Measurements from ENCODE around the gene TMEM150C.

The TMEM150C gene

DNA sequence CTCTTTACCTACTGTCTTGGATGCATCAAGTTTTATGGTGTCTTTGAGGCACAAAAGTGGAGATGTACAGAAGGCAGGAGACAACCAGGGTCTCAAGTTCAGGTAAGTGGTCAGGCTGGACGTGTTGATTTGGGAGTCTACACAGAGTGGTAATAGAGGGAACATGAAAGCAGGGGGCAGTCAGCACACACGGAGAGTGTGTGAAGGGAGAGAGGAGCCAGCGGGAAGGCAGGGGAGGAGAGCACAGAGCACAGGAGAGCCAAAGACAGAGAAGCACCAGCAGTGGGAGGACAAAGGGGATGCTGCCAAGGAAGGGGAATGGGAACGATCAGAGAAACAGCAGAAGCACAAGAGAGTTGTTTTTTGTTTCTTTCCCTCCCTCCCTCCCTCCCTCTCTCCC, 32.9 kb downstream of the TMEM150C start:
- no peaks in the 10 kb centered on the region for H3K9me3 ChIP-seq (ENCODE audit: severe bottlenecking)
- H3K4me3 ChIP-seq (ENCODE audit: low read depth, low read length) = no peak overlapping the region
- TF ChIP-seq, protein P1, sequence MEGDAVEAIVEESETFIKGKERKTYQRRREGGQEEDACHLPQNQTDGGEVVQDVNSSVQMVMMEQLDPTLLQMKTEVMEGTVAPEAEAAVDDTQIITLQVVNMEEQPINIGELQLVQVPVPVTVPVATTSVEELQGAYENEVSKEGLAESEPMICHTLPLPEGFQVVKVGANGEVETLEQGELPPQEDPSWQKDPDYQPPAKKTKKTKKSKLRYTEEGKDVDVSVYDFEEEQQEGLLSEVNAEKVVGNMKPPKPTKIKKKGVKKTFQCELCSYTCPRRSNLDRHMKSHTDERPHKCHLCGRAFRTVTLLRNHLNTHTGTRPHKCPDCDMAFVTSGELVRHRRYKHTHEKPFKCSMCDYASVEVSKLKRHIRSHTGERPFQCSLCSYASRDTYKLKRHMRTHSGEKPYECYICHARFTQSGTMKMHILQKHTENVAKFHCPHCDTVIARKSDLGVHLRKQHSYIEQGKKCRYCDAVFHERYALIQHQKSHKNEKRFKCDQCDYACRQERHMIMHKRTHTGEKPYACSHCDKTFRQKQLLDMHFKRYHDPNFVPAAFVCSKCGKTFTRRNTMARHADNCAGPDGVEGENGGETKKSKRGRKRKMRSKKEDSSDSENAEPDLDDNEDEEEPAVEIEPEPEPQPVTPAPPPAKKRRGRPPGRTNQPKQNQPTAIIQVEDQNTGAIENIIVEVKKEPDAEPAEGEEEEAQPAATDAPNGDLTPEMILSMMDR (IDR thresholded peaks at IDR 0.05; ENCODE audit: low read depth, low read length) = no peak
- H3K27ac ChIP-seq = no peak overlapping the region
- no peaks in the 10 kb centered on the region for H3K27me3 ChIP-seq (ENCODE audit: insufficient read depth, low read depth, severe bottlenecking)
- H3K36me3 ChIP-seq = no peaks in the 10 kb centered on the region
- DNase-seq = no peak

GRCh38 chr4:82528074-82528473, 33.7 kb downstream of the TMEM150C start:
- H3K27me3 ChIP-seq (ENCODE audit: insufficient read depth, low read depth, severe bottlenecking) = no peaks in the 10 kb centered on the region
- no peak overlapping the region for H3K4me3 ChIP-seq (ENCODE audit: low read depth, low read length)
- H3K9me3 ChIP-seq (ENCODE audit: severe bottlenecking) = no peaks in the 10 kb centered on the region
- no peaks in the 10 kb centered on the region for H3K36me3 ChIP-seq
- H3K27ac ChIP-seq = no peak overlapping the region
- TF ChIP-seq, protein P1 (IDR thresholded peaks at IDR 0.05; ENCODE audit: low read depth, low read length) = no peak
- DNase-seq = no peak

GRCh38 chr4:82525307-82525911, 36.4 kb downstream of the TMEM150C start:
- Histone ChIP-seq H3K9me3 (ENCODE audit: severe bottlenecking) (no peaks in the 10 kb centered on the region), H3K4me3 (ENCODE audit: low read depth, low read length) (no peak overlapping the region), H3K27me3 (ENCODE audit: insufficient read depth, low read depth, severe bottlenecking) (no peaks in the 10 kb centered on the region), H3K27ac (no peak overlapping the region), H3K36me3 (no peaks in the 10 kb centered on the region)
- no peak for DNase-seq
- TF ChIP-seq, protein P1 (IDR thresholded peaks at IDR 0.05; ENCODE audit: low read depth, low read length) = no peak

- no peak for DNase-seq
- H3K4me3 ChIP-seq (ENCODE audit: low read depth, low read length) = no peak overlapping the region
- no peaks in the 10 kb centered on the region for H3K36me3 ChIP-seq
These were observed 37.1 kb downstream of the TMEM150C start for GRCh38 chr4:82524570-82525152.

GRCh38 chr4:82523179-82523578, 38.6 kb downstream of the TMEM150C start:
- TF ChIP-seq, protein P1 (IDR thresholded peaks at IDR 0.05; ENCODE audit: low read depth, low read length) = no peak
- no peak for DNase-seq

More at GRCh38 chr4:82524570-82525152, 37.1 kb downstream of the TMEM150C start:
- Histone ChIP-seq H3K27ac (no peak overlapping the region), H3K27me3 (ENCODE audit: insufficient read depth, low read depth, severe bottlenecking) (no peaks in the 10 kb centered on the region), H3K9me3 (ENCODE audit: severe bottlenecking) (no peaks in the 10 kb centered on the region)
- TF ChIP-seq, protein P1 (IDR thresholded peaks at IDR 0.05; ENCODE audit: low read depth, low read length) = no peak

GRCh38 chr4:82522472-82522871, 39.3 kb downstream of the TMEM150C start:
- TF ChIP-seq, protein P1 (IDR thresholded peaks at IDR 0.05; ENCODE audit: low read depth, low read length) = no peak
- DNase-seq = no peak
- H3K27me3 ChIP-seq (ENCODE audit: insufficient read depth, low read depth, severe bottlenecking) = no peaks in the 10 kb centered on the region

More at GRCh38 chr4:82523179-82523578, 38.6 kb downstream of the TMEM150C start:
- no peaks in the 10 kb centered on the region for H3K9me3 ChIP-seq (ENCODE audit: severe bottlenecking)
- H3K4me3 ChIP-seq (ENCODE audit: low read depth, low read length) = no peak overlapping the region
- H3K27me3 ChIP-seq (ENCODE audit: insufficient read depth, low read depth, severe bottlenecking) = no peaks in the 10 kb centered on the region
- H3K27ac ChIP-seq = no peak overlapping the region
- no peaks in the 10 kb centered on the region for H3K36me3 ChIP-seq

More at GRCh38 chr4:82522472-82522871, 39.3 kb downstream of the TMEM150C start:
- no peaks in the 10 kb centered on the region for H3K9me3 ChIP-seq (ENCODE audit: severe bottlenecking)
- no peak overlapping the region for H3K27ac ChIP-seq
- no peaks in the 10 kb centered on the region for H3K36me3 ChIP-seq
- no peak overlapping the region for H3K4me3 ChIP-seq (ENCODE audit: low read depth, low read length)

All from WERI-Rb-1 (cell line).